H1 (cell line): Measurements from ENCODE around the gene MTAP. TPM values are rescaled to one million over a fixed set of nuclear protein-coding genes. Genes with fewer than 3 reads are reported as not detected.

Source experiments
- CTCF ChIA-PET: fragments of 300-600 bp; sonication (Branson Sonifier 250); formaldehyde crosslinking; loops from one replicate; lab custom pipeline; 2021; ENCODE audit not compliant: partially characterized antibody; lab: Charles Lee
- POLR2A ChIA-PET: fragments of 300-600 bp; sonication (Branson Sonifier 250); formaldehyde crosslinking; loops from one replicate; lab custom pipeline; 2021; ENCODE audit warnings: inconsistent platforms; ENCODE audit not compliant: partially characterized antibody; lab: Charles Lee
- DNase-seq, 2 experiments: peaks; one replicate each; pipeline versions ENCODE4 v3.0.0 to v3.0.0-alpha.2; 2010 to 2022; ENCODE audit warnings: low spot score in 2 of 2, low read depth in 1 of 2, mixed read lengths in 1 of 2
- FAIRE-seq: peaks from 2 replicates; lab custom pipeline; 2011; peaks lifted over from hg19 to GRCh38; lab: Jason Lieb, UNC
- H2AFZ ChIP-seq: 2 replicates; pipeline ENCODE4 v1.8.1; 2012; ENCODE audit warnings: low read length, inconsistent platforms
- H2AK5ac ChIP-seq: 2 replicates; pipeline ENCODE4 v1.6.1; 2013; ENCODE audit warnings: low read depth, low read length
- H2BK120ac ChIP-seq: replicated peaks from 2 replicates; pipeline ENCODE3; 2013; ENCODE audit warnings: low read depth, low read length, inconsistent platforms
- H2BK12ac ChIP-seq: 2 replicates; pipeline ENCODE4 v1.6.1; 2013; ENCODE audit warnings: low read depth, low read length
- H2BK15ac ChIP-seq: 2 replicates; pipeline ENCODE4 v1.6.1; 2013; ENCODE audit warnings: low read length
- H2BK20ac ChIP-seq: 2 replicates; pipeline ENCODE4 v1.6.1; 2013; ENCODE audit warnings: low read length
- H2BK5ac ChIP-seq: 2 replicates; pipeline ENCODE4 v1.6.1; 2013; ENCODE audit warnings: low read depth, low read length
- H3K14ac ChIP-seq: 2 replicates; pipeline ENCODE4 v1.6.1; 2013; ENCODE audit warnings: inconsistent platforms; ENCODE audit not compliant: insufficient read length
- H3K18ac ChIP-seq: 2 replicates; pipeline ENCODE4 v1.6.1; 2013; ENCODE audit warnings: low read length; ENCODE audit errors: extremely low read depth
- H3K23ac ChIP-seq: 2 replicates; pipeline ENCODE4 v1.6.1; 2013; ENCODE audit warnings: inconsistent platforms; ENCODE audit not compliant: insufficient read length
- H3K23me2 ChIP-seq: 2 replicates; pipeline ENCODE4 v1.6.1; 2013; ENCODE audit warnings: low read depth, low read length
- H3K27ac ChIP-seq: 2 replicates; pipeline ENCODE4 v1.6.1; 2011; ENCODE audit warnings: low read depth, low read length, inconsistent platforms
- H3K27me3 ChIP-seq, 4 experiments: replicated peaks in 1 of 4; 1 replicate in 1 of 4; 2 replicates in 3 of 4; pipeline versions ENCODE4 v1.6.1 to v1.8.1; 2011 to 2013; ENCODE audit warnings: low read length in 3 of 4, mild to moderate bottlenecking in 3 of 4, inconsistent platforms in 2 of 4, mixed read lengths in 2 of 4, moderate library complexity in 1 of 4; ENCODE audit not compliant: control insufficient read depth in 3 of 4, insufficient read depth in 3 of 4; ENCODE audit errors: extremely low read depth in 1 of 4
- H3K36me3 ChIP-seq, 4 experiments: 2 replicates each; pipeline versions ENCODE4 v1.6.1 to v1.8.1; 2011 to 2013; ENCODE audit warnings: mild to moderate bottlenecking in 4 of 4, low read length in 3 of 4, moderate library complexity in 2 of 4, control low read depth in 1 of 4, inconsistent platforms in 1 of 4; ENCODE audit not compliant: insufficient read depth in 4 of 4, control insufficient read depth in 2 of 4
- H3K4ac ChIP-seq: replicated peaks from 2 replicates; pipeline ENCODE3; 2013; ENCODE audit warnings: low read length, low read depth, mixed read lengths, inconsistent platforms; ENCODE audit not compliant: insufficient read length
- H3K4me1 ChIP-seq, 4 experiments: replicated peaks in 1 of 4; 1 replicate in 1 of 4; 2 replicates in 3 of 4; pipeline versions ENCODE4 v1.6.1 to v1.8.1; 2011 to 2013; ENCODE audit warnings: low read length in 3 of 4, inconsistent platforms in 2 of 4, mixed read lengths in 1 of 4; ENCODE audit not compliant: insufficient read depth in 4 of 4, control insufficient read depth in 3 of 4
- H3K4me2 ChIP-seq, 2 experiments: 2 replicates each; pipeline versions ENCODE4 v1.6.1 to v1.8.1; 2011 to 2013; ENCODE audit warnings: low read depth in 2 of 2, low read length in 2 of 2, control low read depth in 1 of 2, inconsistent platforms in 1 of 2, mild to moderate bottlenecking in 1 of 2; ENCODE audit not compliant: insufficient read depth in 1 of 2
- H3K4me3 ChIP-seq, 4 experiments: fragments of 200-600, 300-600 bp in 1 of 4; sonication (generic), shearing (Covaris generic), sonication (Bioruptor Twin) in 1 of 4; 2 replicates each; pipeline versions ENCODE4 v1.5.1 to v1.8.1; 2011 to 2016; ENCODE audit warnings: low read length in 4 of 4, low read depth in 3 of 4, control low read depth in 2 of 4, inconsistent platforms in 2 of 4, mild to moderate bottlenecking in 2 of 4, mixed read lengths in 1 of 4, moderate library complexity in 1 of 4; ENCODE audit not compliant: insufficient read depth in 2 of 4; ENCODE audit errors: extremely low read depth in 1 of 4
- H3K56ac ChIP-seq: replicated peaks from 2 replicates; pipeline ENCODE3; 2013; ENCODE audit warnings: low read depth, mild to moderate bottlenecking, mixed read lengths, low read length, inconsistent platforms; ENCODE audit not compliant: insufficient read length
- H3K79me1 ChIP-seq: 2 replicates; pipeline ENCODE4 v1.6.1; 2013; ENCODE audit warnings: low read depth, low read length, control low read depth
- H3K79me2 ChIP-seq, 2 experiments: 2 replicates each; pipeline versions ENCODE4 v1.6.1 to v1.8.1; 2012 to 2013; ENCODE audit warnings: low read length in 2 of 2, mild to moderate bottlenecking in 2 of 2, inconsistent platforms in 1 of 2; ENCODE audit not compliant: insufficient read depth in 2 of 2, control insufficient read depth in 1 of 2
- H3K9ac ChIP-seq, 4 experiments: replicated peaks in 1 of 4; 1 replicate in 1 of 4; 2 replicates in 3 of 4; pipeline versions ENCODE4 v1.6.1 to v1.8.1; 2011 to 2013; ENCODE audit warnings: low read depth in 3 of 4, low read length in 3 of 4, control low read depth in 2 of 4, mild to moderate bottlenecking in 2 of 4, moderate library complexity in 2 of 4, inconsistent platforms in 1 of 4; ENCODE audit errors: extremely low read depth in 1 of 4
- H3K9me3 ChIP-seq, 2 experiments: 2 replicates each; pipeline versions ENCODE4 v1.6.1 to v1.8.1; 2012 to 2013; ENCODE audit warnings: mild to moderate bottlenecking in 2 of 2, moderate library complexity in 2 of 2, control low read depth in 1 of 2, inconsistent platforms in 1 of 2, low read depth in 1 of 2, low read length in 1 of 2, mixed read lengths in 1 of 2; ENCODE audit not compliant: insufficient read depth in 2 of 2
- H4K20me1 ChIP-seq, 2 experiments: replicated peaks in 1 of 2; 2 replicates each; pipeline versions ENCODE3 to v1.8.1; 2011 to 2013; ENCODE audit warnings: inconsistent platforms in 2 of 2, low read length in 2 of 2, mild to moderate bottlenecking in 1 of 2; ENCODE audit not compliant: insufficient read depth in 2 of 2, control insufficient read depth in 1 of 2
- H4K5ac ChIP-seq: 2 replicates; pipeline ENCODE4 v1.6.1; 2013; ENCODE audit warnings: low read length, low read depth, mixed read lengths, inconsistent platforms; ENCODE audit not compliant: insufficient read length
- H4K8ac ChIP-seq: 2 replicates; pipeline ENCODE4 v1.8.0; 2013; ENCODE audit warnings: mild to moderate bottlenecking, moderate library complexity, low read length, inconsistent platforms; ENCODE audit not compliant: insufficient read depth; ENCODE audit errors: extremely low read depth
- H4K91ac ChIP-seq: replicated peaks from 2 replicates; pipeline ENCODE3; 2013; ENCODE audit warnings: low read length, mixed read lengths, inconsistent platforms; ENCODE audit not compliant: insufficient read length
- JUND ChIP-seq: IDR thresholded peaks from 2 replicates; pipeline ENCODE4 v1.6.1; 2011; ENCODE audit warnings: mild to moderate bottlenecking, improper control_type of control experiment, low read length
- KDM4A ChIP-seq: IDR thresholded peaks from one replicate; pipeline ENCODE4 v1.7.1; 2012; ENCODE audit warnings: low read depth, mild to moderate bottlenecking, moderate library complexity, low read length, inconsistent platforms; ENCODE audit not compliant: severe bottlenecking
- MAFK ChIP-seq: IDR thresholded peaks from 2 replicates; pipeline ENCODE4 v1.6.1; 2012; ENCODE audit warnings: low read depth, mild to moderate bottlenecking, improper control_type of control experiment, low read length
- NANOG ChIP-seq: IDR thresholded peaks from 2 replicates; pipeline ENCODE4 v1.6.1; 2011; ENCODE audit warnings: low read length, low read depth, mild to moderate bottlenecking, inconsistent platforms; ENCODE audit not compliant: insufficient read depth, poor library complexity, severe bottlenecking
- PHF8 ChIP-seq: fragments of 200-600 bp; sonication (generic); conservative IDR thresholded peaks from 2 replicates; pipeline ENCODE4 v1.7.1; 2012; ENCODE audit warnings: low read depth, mild to moderate bottlenecking, inconsistent platforms, low read length, moderate library complexity
- RAD21 ChIP-seq, 2 experiments: IDR thresholded peaks in 1 of 2; conservative IDR thresholded peaks in 1 of 2; 2 replicates each; pipeline ENCODE4 v1.6.1; 2011; ENCODE audit warnings: low read depth in 2 of 2, low read length in 2 of 2, improper control_type of control experiment in 1 of 2, inconsistent platforms in 1 of 2, mild to moderate bottlenecking in 1 of 2, moderate library complexity in 1 of 2
- SAP30 ChIP-seq: fragments of 300-600 bp; sonication (generic); IDR thresholded peaks from 2 replicates; pipeline ENCODE4 v1.7.1; 2012; ENCODE audit warnings: low read length, moderate library complexity, mild to moderate bottlenecking, inconsistent platforms; ENCODE audit not compliant: insufficient read depth, insufficient replicate concordance
- YY1 ChIP-seq: IDR thresholded peaks from 2 replicates; pipeline ENCODE4 v1.6.1; 2011; ENCODE audit warnings: low read depth, mild to moderate bottlenecking, low read length
- ZNF274 ChIP-seq: IDR thresholded peaks from 2 replicates; pipeline ENCODE4 v1.7.0; 2012; ENCODE audit warnings: low read length, borderline replicate concordance; ENCODE audit errors: extremely low read depth
- WGBS, 2 experiments: shearing (Covaris generic) in 1 of 2; methylation state at CpG; one replicate each; pipeline versions ENCODE4 v1.1.6 to v1.1.7; 2013 to 2015; ENCODE audit warnings: low lambda C conversion rate in 2 of 2, mixed read lengths in 2 of 2, inconsistent platforms in 1 of 2, low coverage in 1 of 2, missing lambda C conversion rate in 1 of 2; ENCODE audit not compliant: insufficient replicate concordance in 2 of 2, insufficient coverage in 1 of 2, insufficient read length in 1 of 2; ENCODE audit errors: extremely low coverage in 1 of 2, missing lambda C conversion rate in 1 of 2; 5-methylcytosine and 5-hydroxymethylcytosine counted together
- polyA plus RNA-seq, 7 experiments: library from polyadenylated mRNA; depleted of rRNA in 3 of 7; stranded (reverse) in 5 of 7; unstranded in 2 of 7; fragments of >200 nt in 5 of 7; fragments of 200-250 nt in 2 of 7; gene quantifications; 1 replicate in 5 of 7; 2 replicates in 1 of 7; 4 replicates in 1 of 7; pipeline versions ENCODE4 v1.2.1 to v1.2.3, GENCODE V29; 2011 to 2013; ENCODE audit warnings: missing spikeins in 2 of 7, mixed read lengths in 2 of 7
- total RNA-seq: library from RNA; stranded (reverse); fragmentation: NEBNext Ultra II Directional; extraction: Animal tissue kit (Norgen Biotek cat#: 25700); gene quantifications from 2 replicates; pipeline ENCODE4 v1.2.1, GENCODE V29; 2021

The MTAP gene
- total and polyA plus RNA-seq, 2 of the 8 experiments (the other 6 are each of a cell fraction or from before 2014, with no cell fraction given): 16.4 to 100 TPM

DNA sequence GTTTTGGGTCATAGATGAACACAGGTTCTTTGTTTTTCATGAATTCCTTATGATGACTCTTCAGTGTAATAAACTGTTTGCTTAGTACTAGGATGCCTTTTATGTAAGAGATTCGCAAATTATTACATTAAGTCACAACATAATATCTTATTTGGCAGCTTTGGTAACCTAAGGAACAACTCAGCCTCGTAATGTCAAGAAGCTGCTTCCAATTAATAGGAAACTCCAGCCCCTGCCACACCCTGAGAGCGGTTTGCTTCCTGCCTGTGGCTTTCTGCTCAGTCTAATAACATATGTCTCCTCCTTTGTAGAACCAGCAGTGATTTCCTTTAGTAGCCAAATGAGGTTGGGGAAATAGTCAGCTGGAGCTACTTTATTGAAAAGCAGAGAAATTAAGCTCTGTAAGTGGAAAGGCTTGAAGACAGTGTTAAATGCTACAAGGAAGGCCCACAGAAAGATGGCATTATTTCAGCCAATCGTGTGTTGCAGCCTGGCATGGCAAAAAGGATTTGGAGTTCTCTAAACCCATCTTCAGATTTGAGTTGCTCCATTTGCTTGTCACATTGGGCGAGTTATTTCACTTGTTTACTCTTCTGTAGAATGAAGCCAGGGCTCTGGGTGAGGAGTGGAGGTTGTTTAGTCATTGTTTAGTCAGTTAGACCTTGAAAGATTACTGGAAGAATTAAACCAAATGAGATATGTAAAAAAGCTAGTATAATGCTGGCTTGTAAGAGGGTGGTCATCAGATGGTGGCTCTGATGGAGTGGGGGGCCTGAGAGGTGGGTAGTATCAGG lies 54.1 kb downstream of the MTAP start:
- peaks cover 0 to 1% of the 10 kb centered on the region in 2 experiments for H4K20me1 ChIP-seq
- no peak overlapping the region for H2BK20ac ChIP-seq
- ChIA-PET POLR2A (interaction anchor here (1.0 to 1.6 kb wide), 2 partner anchors 9 to 14 kb away, joined by 3 to 5 read pairs; no protein-coding TSS in a partner anchor), CTCF (interaction anchor here (1.1 to 2.8 kb wide), 2 partner anchors 9 to 42 kb away, joined by 3 to 11 read pairs; no protein-coding TSS in a partner anchor)
- no peak overlapping the region for H2BK15ac ChIP-seq
- H4K5ac ChIP-seq: no peak overlapping the region
- no peak overlapping the region for H3K18ac ChIP-seq
- H4K91ac ChIP-seq: no peak overlapping the region
- no peaks in the 10 kb centered on the region for H3K4me1 ChIP-seq
- FAIRE-seq: no peak
- H3K27me3 ChIP-seq: no peaks in the 10 kb centered on the region
- no peak overlapping the region for H2BK120ac ChIP-seq
- no peak overlapping the region for H3K27ac ChIP-seq
- H3K4ac ChIP-seq: no peak overlapping the region
- H3K14ac ChIP-seq: no peak overlapping the region
- H3K79me2 ChIP-seq: no peaks in the 10 kb centered on the region
- no peak overlapping the region for H3K9ac ChIP-seq
- no peak overlapping the region for H3K56ac ChIP-seq
- no peak overlapping the region for H3K23ac ChIP-seq
- WGBS, 2 experiments: 94% methylated on average over 5 of the region's 5 CpGs; no CpG with 5 or more reads in 1 of the 2 experiments
- H3K9me3 ChIP-seq: no peaks in the 10 kb centered on the region
- no peak overlapping the region for H2BK12ac ChIP-seq
- H3K79me1 ChIP-seq: peaks cover 3% of the 10 kb centered on the region
- H4K8ac ChIP-seq: no peak overlapping the region
- H3K23me2 ChIP-seq: no peaks in the 10 kb centered on the region
- DNase-seq: no peak
- no peak overlapping the region for H2AFZ ChIP-seq
- no peak overlapping the region for H3K4me2 ChIP-seq
- H2BK5ac ChIP-seq: no peak overlapping the region
- H3K4me3 ChIP-seq: no peak overlapping the region
- H2AK5ac ChIP-seq: no peak overlapping the region
- peaks cover 24 to 89% (median 59%) of the 10 kb centered on the region in 4 experiments for H3K36me3 ChIP-seq
- TF ChIP-seq SAP30 (no peak), MAFK (no peak), NANOG (no peak), RAD21 (IDR thresholded peaks at IDR 0.05 in 1 of 2, conservative IDR thresholded peaks at IDR 0.05 in 1 of 2; ENCODE audit: low read depth in 2 of 2, low read length in 2 of 2) (no peak), JUND (no peak), KDM4A (no peak), YY1 (no peak), ZNF274 (no peak), PHF8 (no peak)
